Progenitor cell of endocrine pancreas (in vitro differentiated cells): ENCODE data around the gene USP5. TPM values are rescaled to one million over a fixed set of nuclear protein-coding genes. Genes with fewer than 3 reads are reported as not detected.
"Not testable (repeated sequence)": the region's sequence is repeated elsewhere in the genome, so short reads cannot be mapped to it uniquely, and the experiment has no call there.

ENCODE experiments used
- DNase-seq: peaks from one replicate; pipeline ENCODE4 v3.0.0; 2021; ENCODE audit warnings: low spot score; ENCODE audit not compliant: unreplicated experiment
- H3K27ac Mint-ChIP-seq: 2 replicates; pipeline ENCODE4 v1.8.0; 2021; ENCODE audit warnings: mild to moderate bottlenecking, moderate library complexity, mixed read lengths
- H3K27me3 Mint-ChIP-seq: 2 replicates; pipeline ENCODE4 v1.8.0; 2021; ENCODE audit warnings: mixed read lengths
- H3K36me3 Mint-ChIP-seq: 2 replicates; pipeline ENCODE4 v1.8.0; 2022; ENCODE audit warnings: mixed read lengths; ENCODE audit not compliant: insufficient read depth
- H3K4me1 Mint-ChIP-seq: 2 replicates; pipeline ENCODE4 v1.8.0; 2021; ENCODE audit warnings: low read depth, mixed read lengths
- H3K4me3 Mint-ChIP-seq: 2 replicates; pipeline ENCODE4 v1.8.0; 2021; ENCODE audit warnings: low read depth, mild to moderate bottlenecking, moderate library complexity, mixed read lengths
- H3K9me3 Mint-ChIP-seq: 2 replicates; pipeline ENCODE4 v1.8.0; 2021; ENCODE audit warnings: low read depth, mixed read lengths
- total RNA-seq: library from RNA; stranded (reverse); gene quantifications from 2 replicates; pipeline ENCODE4 v1.2.1, GENCODE V29; 2021
- TF ChIP-seq, protein P1 (sequence below): fragments of 200-600 bp; sonication (generic); IDR thresholded peaks from one replicate; pipeline ENCODE4 v1.5.0; 2021; ENCODE audit warnings: antibody characterized with exemption, mild to moderate bottlenecking; ENCODE audit not compliant: unreplicated experiment

USP5 gene
- total RNA-seq, 1 donor from 2014 or later, result 185 TPM

DNA sequence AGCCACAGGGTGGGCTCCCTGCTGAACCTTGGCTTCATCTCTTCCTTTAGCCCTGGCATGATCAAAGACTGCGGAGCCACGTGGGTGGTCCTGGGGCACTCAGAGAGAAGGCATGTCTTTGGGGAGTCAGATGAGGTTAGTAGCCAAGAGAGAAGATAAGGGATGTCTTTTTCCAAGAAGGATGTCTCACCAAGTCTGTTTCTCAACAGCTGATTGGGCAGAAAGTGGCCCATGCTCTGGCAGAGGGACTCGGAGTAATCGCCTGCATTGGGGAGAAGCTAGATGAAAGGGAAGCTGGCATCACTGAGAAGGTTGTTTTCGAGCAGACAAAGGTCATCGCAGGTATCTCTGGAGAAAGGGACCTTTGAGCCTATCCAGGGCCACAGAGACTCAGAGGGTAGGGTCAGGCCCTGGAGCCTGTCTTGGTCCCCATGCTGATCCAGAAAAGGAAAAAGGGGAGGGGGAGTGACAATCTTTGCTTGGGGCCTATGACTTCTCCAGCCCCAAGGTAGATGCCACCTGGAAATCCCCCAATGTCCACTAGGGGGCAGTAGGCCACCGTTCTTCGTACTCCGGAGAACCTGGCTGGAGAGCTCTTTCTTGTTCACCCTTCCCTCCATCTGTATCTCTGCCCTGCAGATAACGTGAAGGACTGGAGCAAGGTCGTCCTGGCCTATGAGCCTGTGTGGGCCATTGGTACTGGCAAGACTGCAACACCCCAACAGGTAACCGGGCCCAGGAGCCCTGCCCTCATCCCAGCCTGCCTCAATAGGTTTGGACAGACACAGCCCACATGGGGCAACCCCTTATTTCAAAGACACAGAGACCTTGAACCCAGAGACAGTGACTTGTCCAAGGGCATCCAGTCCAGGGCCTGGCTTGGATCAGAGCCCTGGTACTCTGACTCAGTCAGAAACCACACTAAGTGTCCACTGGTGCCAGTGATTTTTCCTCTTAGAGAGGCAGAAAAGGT is 17.4 kb downstream of the USP5 start:
- Mint-ChIP-seq H3K4me3 (peak overlapping the region; percentile 94), H3K4me1 (peaks cover 30% of the 10 kb centered on the region), H3K27ac (peak overlapping the region; percentile 85), H3K27me3 (peaks cover 10% of the 10 kb centered on the region), H3K9me3 (no peaks in the 10 kb centered on the region), H3K36me3 (peaks cover 29% of the 10 kb centered on the region)
- DNase-seq, result peak; percentile 95
- TF ChIP-seq, protein P1, sequence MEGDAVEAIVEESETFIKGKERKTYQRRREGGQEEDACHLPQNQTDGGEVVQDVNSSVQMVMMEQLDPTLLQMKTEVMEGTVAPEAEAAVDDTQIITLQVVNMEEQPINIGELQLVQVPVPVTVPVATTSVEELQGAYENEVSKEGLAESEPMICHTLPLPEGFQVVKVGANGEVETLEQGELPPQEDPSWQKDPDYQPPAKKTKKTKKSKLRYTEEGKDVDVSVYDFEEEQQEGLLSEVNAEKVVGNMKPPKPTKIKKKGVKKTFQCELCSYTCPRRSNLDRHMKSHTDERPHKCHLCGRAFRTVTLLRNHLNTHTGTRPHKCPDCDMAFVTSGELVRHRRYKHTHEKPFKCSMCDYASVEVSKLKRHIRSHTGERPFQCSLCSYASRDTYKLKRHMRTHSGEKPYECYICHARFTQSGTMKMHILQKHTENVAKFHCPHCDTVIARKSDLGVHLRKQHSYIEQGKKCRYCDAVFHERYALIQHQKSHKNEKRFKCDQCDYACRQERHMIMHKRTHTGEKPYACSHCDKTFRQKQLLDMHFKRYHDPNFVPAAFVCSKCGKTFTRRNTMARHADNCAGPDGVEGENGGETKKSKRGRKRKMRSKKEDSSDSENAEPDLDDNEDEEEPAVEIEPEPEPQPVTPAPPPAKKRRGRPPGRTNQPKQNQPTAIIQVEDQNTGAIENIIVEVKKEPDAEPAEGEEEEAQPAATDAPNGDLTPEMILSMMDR, result peak; percentile 100

DNA sequence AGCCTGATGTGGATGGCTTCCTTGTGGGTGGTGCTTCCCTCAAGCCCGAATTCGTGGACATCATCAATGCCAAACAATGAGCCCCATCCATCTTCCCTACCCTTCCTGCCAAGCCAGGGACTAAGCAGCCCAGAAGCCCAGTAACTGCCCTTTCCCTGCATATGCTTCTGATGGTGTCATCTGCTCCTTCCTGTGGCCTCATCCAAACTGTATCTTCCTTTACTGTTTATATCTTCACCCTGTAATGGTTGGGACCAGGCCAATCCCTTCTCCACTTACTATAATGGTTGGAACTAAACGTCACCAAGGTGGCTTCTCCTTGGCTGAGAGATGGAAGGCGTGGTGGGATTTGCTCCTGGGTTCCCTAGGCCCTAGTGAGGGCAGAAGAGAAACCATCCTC is 18.4 kb downstream of the USP5 start:
- H3K36me3 Mint-ChIP-seq, result peaks cover 22% of the 10 kb centered on the region
- H3K27ac Mint-ChIP-seq, H3K27me3 Mint-ChIP-seq, DNase-seq, H3K4me3 Mint-ChIP-seq, H3K9me3 Mint-ChIP-seq: not testable (repeated sequence)
- H3K4me1 Mint-ChIP-seq, result peaks cover 30% of the 10 kb centered on the region

DNA sequence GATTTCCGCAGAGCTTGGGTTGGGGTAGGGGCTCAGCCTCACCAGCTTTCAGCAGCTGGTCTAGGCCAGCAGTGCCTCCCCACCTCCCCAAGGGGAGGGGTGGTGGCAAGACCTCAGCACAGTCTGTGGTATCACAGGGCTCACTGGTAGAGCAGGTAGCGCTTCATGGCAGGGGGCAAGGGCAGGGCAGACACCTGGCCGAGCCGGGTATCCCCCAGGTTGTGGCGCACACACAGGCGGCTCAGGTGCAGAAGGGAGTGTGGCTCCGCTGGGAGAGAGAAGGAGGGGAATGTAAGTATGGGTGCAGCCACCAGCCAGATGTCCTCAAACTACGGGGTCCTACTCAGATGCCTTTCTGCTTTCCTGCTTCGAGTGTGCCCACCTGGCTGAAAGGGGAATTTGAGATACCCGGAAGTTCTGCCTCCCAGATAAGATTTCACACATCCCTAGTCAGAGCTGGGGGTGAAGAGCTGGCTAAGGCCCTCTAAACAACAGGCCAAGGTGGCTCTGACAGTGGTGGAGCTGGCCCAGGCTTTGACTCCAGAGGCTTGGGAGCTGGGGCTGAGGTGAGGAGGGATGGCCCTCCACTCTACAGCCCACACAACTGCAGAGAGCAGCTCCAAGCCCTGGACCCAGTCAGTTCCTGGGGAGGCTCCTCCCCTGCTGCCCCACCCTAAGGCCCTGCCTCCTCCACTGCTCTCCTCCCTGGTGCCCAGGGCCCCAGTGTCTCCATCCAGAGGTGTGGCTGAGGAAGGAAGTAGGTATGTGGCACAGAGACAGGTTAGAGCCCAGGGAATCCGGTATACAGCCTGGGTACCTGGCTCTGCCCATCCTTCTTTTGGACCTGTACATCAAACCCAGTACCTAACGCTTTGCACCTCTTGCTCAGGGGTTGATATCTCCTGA is 19.4 kb downstream of the USP5 start:
- H3K27ac Mint-ChIP-seq, result peak overlapping the region; percentile 92
- TF ChIP-seq, protein P1, result no peak

DNA sequence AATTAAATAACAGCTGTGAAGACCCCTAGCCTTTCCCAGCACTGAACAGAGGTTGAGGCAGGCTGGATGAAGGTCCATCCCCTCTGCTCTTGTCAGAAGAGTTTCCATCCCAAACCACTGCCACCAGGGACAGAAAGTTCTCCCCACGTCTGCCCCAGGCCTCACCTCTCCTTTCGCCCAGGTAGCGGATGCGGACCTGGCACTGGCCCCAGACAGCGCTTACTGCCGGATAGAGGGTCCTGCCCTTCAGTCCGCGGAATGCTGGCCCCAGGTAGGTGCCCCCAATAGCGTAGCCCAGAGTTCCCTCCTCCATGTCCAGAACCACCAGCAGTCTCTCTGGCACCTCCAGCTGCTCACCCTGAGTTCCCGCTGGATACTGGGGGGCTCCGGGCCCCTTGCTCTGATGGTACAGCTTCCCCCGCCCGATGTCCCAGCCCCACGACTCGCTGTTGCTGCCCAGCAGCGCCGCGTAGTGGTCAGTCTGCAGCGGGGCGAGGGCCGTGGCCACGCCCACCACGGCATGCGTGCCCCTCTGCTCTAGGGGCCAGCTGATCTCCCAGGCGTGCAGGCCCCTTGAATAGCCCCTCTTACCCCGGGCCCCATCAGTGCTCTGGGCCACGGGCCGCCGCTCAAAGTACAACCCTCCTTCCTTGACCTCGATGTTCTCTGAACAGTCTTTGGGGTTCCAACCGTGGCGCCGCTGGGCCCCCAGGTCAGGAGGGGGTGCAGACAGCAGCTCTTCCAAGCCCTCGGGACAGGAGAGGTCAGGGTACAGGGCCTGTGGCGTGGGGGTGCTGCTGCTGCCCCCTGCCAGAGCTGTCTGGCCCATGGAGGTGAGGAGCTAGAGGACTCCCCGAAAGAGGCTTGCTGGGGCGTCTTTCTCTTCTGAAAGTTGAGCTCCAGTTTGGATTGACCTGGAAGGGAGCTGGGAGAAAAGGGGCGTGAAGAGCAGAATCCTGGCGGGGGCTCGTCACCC is 20.4 kb downstream of the USP5 start:
- no peaks in the 10 kb centered on the region for H3K9me3 Mint-ChIP-seq
- peaks cover 23% of the 10 kb centered on the region for H3K36me3 Mint-ChIP-seq
- peaks cover 32% of the 10 kb centered on the region for H3K4me1 Mint-ChIP-seq
- peak; percentile 98 for DNase-seq
- TF ChIP-seq, protein P1, result peak; percentile 100
- H3K27ac Mint-ChIP-seq, result peak overlapping the region; percentile 92
- peak overlapping the region; percentile 93 for H3K4me3 Mint-ChIP-seq
- H3K27me3 Mint-ChIP-seq, result no peaks in the 10 kb centered on the region

More for the DNA sequence above, 19.4 kb downstream of the USP5 start:
- H3K4me3 Mint-ChIP-seq, result peak overlapping the region; percentile 93
- H3K4me1 Mint-ChIP-seq, result peaks cover 32% of the 10 kb centered on the region
- H3K27me3 Mint-ChIP-seq, result peaks cover 4% of the 10 kb centered on the region
- H3K9me3 Mint-ChIP-seq, result no peaks in the 10 kb centered on the region
- peaks cover 20% of the 10 kb centered on the region for H3K36me3 Mint-ChIP-seq
- no peak for DNase-seq
